Measurements from ENCODE around the gene KIAA1549.
"Not testable (repeated sequence)": the region's sequence is repeated elsewhere in the genome, so short reads cannot be mapped to it uniquely, and the experiment has no call there.

Gene KIAA1549

GRCh38 chr7:138982204-138982623 is 1.0 kb upstream of the KIAA1549 start:
- no peak for DNase-seq (ENCODE audit: low spot score)
- no peak for TF ChIP-seq CTCF (IDR thresholded peaks at IDR 0.05; ENCODE audit: borderline replicate concordance, control extremely low read depth, extremely low read depth, insufficient read depth, missing control alignments)
- in situ Hi-C loops (cut with MboI; ENCODE audit: low sequenced_read_pairs, unreplicated experiment): no loop called here

GRCh38 chr7:138980563-138981291 is 462 bp downstream of the KIAA1549 start:
- DNase-seq (ENCODE audit: low spot score): peak; percentile 80
- TF ChIP-seq CTCF (IDR thresholded peaks at IDR 0.05; ENCODE audit: borderline replicate concordance, control extremely low read depth, extremely low read depth, insufficient read depth, missing control alignments): no peak
- in situ Hi-C loops (cut with MboI; ENCODE audit: low sequenced_read_pairs, unreplicated experiment): no loop called here

GRCh38 chr7:138979988-138980562 is 1.1 kb downstream of the KIAA1549 start:
- DNase-seq (ENCODE audit: low spot score): no peak
- in situ Hi-C loops (cut with MboI; ENCODE audit: low sequenced_read_pairs, unreplicated experiment): no loop called here
- TF ChIP-seq CTCF (IDR thresholded peaks at IDR 0.05; ENCODE audit: borderline replicate concordance, control extremely low read depth, extremely low read depth, insufficient read depth, missing control alignments): no peak

GRCh38 chr7:138979226-138979979 is 1.8 kb downstream of the KIAA1549 start:
- in situ Hi-C loops (cut with MboI; ENCODE audit: low sequenced_read_pairs, unreplicated experiment): no loop called here
- TF ChIP-seq CTCF (IDR thresholded peaks at IDR 0.05; ENCODE audit: borderline replicate concordance, control extremely low read depth, extremely low read depth, insufficient read depth, missing control alignments): no peak
- no peak for DNase-seq (ENCODE audit: low spot score)

GRCh38 chr7:138978541-138979184 is 2.5 kb downstream of the KIAA1549 start:
- no peak for DNase-seq (ENCODE audit: low spot score)
- TF ChIP-seq CTCF (IDR thresholded peaks at IDR 0.05; ENCODE audit: borderline replicate concordance, control extremely low read depth, extremely low read depth, insufficient read depth, missing control alignments): no peak
- in situ Hi-C loops (cut with MboI; ENCODE audit: low sequenced_read_pairs, unreplicated experiment): no loop called here

GRCh38 chr7:138976161-138976560 is 5.0 kb downstream of the KIAA1549 start:
- DNase-seq (ENCODE audit: low spot score); in situ Hi-C loops (cut with MboI; ENCODE audit: low sequenced_read_pairs, unreplicated experiment): not testable (repeated sequence)
